HCT116 (cell line): ENCODE measurements around the gene BEND6. TPM values are rescaled to one million over a fixed set of nuclear protein-coding genes. Genes with fewer than 3 reads are reported as not detected.

Source experiments
- ATAC-seq: fragments of 200-7000 bp; cut with Tn5 transposase; 2 replicates; pipeline ENCODE4 v1.9.1; 2020; ENCODE audit warnings: mild to moderate bottlenecking, moderate library complexity
- BruUV-seq: library from RNA; stranded (reverse); fragments of 400-500 nt; replicated peaks from 2 replicates; lab custom pipeline; 2021; lab: Mats Ljungman, UMichigan
- CTCF ChIA-PET: fragments of 300-600 bp; sonication (Branson Sonifier 250); formaldehyde crosslinking; loops from one replicate; lab custom pipeline; 2021; ENCODE audit warnings: antibody characterized with exemption; lab: Charles Lee
- POLR2A ChIA-PET: fragments of 300-600, 350-600 bp; sonication (Branson Sonifier 250); formaldehyde crosslinking; loops from one replicate; lab custom pipeline; 2021; ENCODE audit warnings: antibody characterized with exemption; lab: Charles Lee
- RAD21 ChIA-PET, 2 experiments: fragments of 300-600 bp; sonication (Branson Sonifier 250); formaldehyde crosslinking; loops; one replicate each; lab custom pipeline; 2023; ENCODE audit warnings: low total read pairs in 2 of 2; ENCODE audit not compliant: uncharacterized antibody in 2 of 2, unreplicated experiment in 2 of 2, low non-redundant PET in 1 of 2; lab: Charles Lee
- DNase-seq: peaks from one replicate; pipeline ENCODE4 v3.0.0-alpha.2; 2010; ENCODE audit warnings: low read depth, low spot score
- H2AFZ ChIP-seq: fragments of 200-600 bp; shearing (Covaris generic), sonication (generic); 2 replicates; pipeline ENCODE4 v1.6.1; 2017; ENCODE audit warnings: low read depth, mixed run types, mixed read lengths, antibody characterized with exemption, low read length; ENCODE audit not compliant: poor library complexity, severe bottlenecking
- H3K27ac ChIP-seq: 2 replicates; pipeline ENCODE4 v1.5.1; 2012; ENCODE audit warnings: low read depth, low read length
- H3K27me3 ChIP-seq: fragments of 200-600 bp; sonication (generic); 2 replicates; pipeline ENCODE4 v1.6.1; 2016; ENCODE audit warnings: mixed run types, low read length, mixed read lengths; ENCODE audit not compliant: insufficient read depth
- H3K36me3 ChIP-seq, 2 experiments: fragments of 200-500 bp in 1 of 2; fragments of 200-600 bp in 1 of 2; sonication (Bioruptor generic) in 1 of 2; sonication (generic) in 1 of 2; 2 replicates each; pipeline versions ENCODE4 v1.5.1 to v1.6.1; 2014 to 2016; ENCODE audit warnings: low read length in 2 of 2, inconsistent platforms in 1 of 2, mixed read lengths in 1 of 2, mixed run types in 1 of 2; ENCODE audit not compliant: insufficient read depth in 2 of 2, control insufficient read depth in 1 of 2
- H3K4me1 ChIP-seq, 2 experiments: fragments of 200-600 bp in 1 of 2; sonication (generic) in 1 of 2; 2 replicates each; pipeline versions ENCODE4 v1.5.1 to v1.6.1; 2012 to 2017; ENCODE audit warnings: low read length in 2 of 2, inconsistent platforms in 1 of 2, mild to moderate bottlenecking in 1 of 2, mixed read lengths in 1 of 2, mixed run types in 1 of 2, moderate library complexity in 1 of 2; ENCODE audit not compliant: insufficient read depth in 2 of 2, control insufficient read depth in 1 of 2
- H3K4me2 ChIP-seq: fragments of 200-600 bp; sonication (generic); 2 replicates; pipeline ENCODE4 v1.6.1; 2017; ENCODE audit warnings: mixed run types, low read length, mixed read lengths
- H3K4me3 ChIP-seq, 2 experiments: fragments of 200-600 bp in 1 of 2; sonication (generic) in 1 of 2; replicated peaks in 1 of 2; 2 replicates each; pipeline ENCODE4 v1.5.1; 2011 to 2016; ENCODE audit warnings: low read length in 2 of 2, control low read depth in 1 of 2, low read depth in 1 of 2, mild to moderate bottlenecking in 1 of 2, mixed read lengths in 1 of 2, mixed run types in 1 of 2
- H3K79me2 ChIP-seq: fragments of 200-600 bp; sonication (generic); 2 replicates; pipeline ENCODE4 v1.6.1; 2017; ENCODE audit warnings: mild to moderate bottlenecking, mixed run types, low read length, moderate library complexity, mixed read lengths; ENCODE audit not compliant: insufficient read depth
- H3K9ac ChIP-seq: fragments of 200-600 bp; sonication (generic); 2 replicates; pipeline ENCODE4 v1.6.1; 2016; ENCODE audit warnings: low read length, mixed read lengths
- H3K9me2 ChIP-seq: fragments of 200-600 bp; sonication (generic), shearing (Covaris generic); 2 replicates; pipeline ENCODE4 v1.6.1; 2017; ENCODE audit warnings: mixed run types, mild to moderate bottlenecking, moderate library complexity; ENCODE audit not compliant: insufficient read depth
- H3K9me3 ChIP-seq, 2 experiments: fragments of 200-500 bp in 1 of 2; fragments of 200-600 bp in 1 of 2; sonication (Bioruptor generic) in 1 of 2; sonication (generic) in 1 of 2; 2 replicates each; pipeline ENCODE4 v1.6.1; 2014 to 2017; ENCODE audit warnings: low read length in 2 of 2, mixed read lengths in 2 of 2, inconsistent platforms in 1 of 2, low read depth in 1 of 2, mild to moderate bottlenecking in 1 of 2, mixed run types in 1 of 2, moderate library complexity in 1 of 2; ENCODE audit not compliant: control insufficient read depth in 1 of 2, insufficient read depth in 1 of 2
- H4K20me1 ChIP-seq: fragments of 200-600 bp; sonication (generic), shearing (Covaris generic); 2 replicates; pipeline ENCODE4 v1.6.1; 2017; ENCODE audit warnings: mixed run types, mild to moderate bottlenecking, moderate library complexity; ENCODE audit not compliant: insufficient read depth
- EZH2phosphoT487 ChIP-seq: fragments of 200-600 bp; IDR thresholded peaks from 2 replicates; pipeline ENCODE4 v1.6.1; 2018; ENCODE audit warnings: antibody characterized with exemption, borderline replicate concordance
- ZBTB33 ChIP-seq: IDR thresholded peaks from 2 replicates; pipeline ENCODE4 v1.6.1; 2011; ENCODE audit warnings: mild to moderate bottlenecking, low read length, moderate library complexity; ENCODE audit not compliant: insufficient replicate concordance; ENCODE audit errors: extremely low read depth
- ZFX ChIP-seq: fragments of 450-650 bp; IDR thresholded peaks from 2 replicates; pipeline ENCODE4 v1.6.1; 2017
- intact Hi-C: fragments of 100-400 bp; cut with micrococcal nuclease; formaldehyde crosslinking; loops from 2 replicates; pipeline ENCODE4 v1.10.0; 2022
- total RNA-seq: library from RNA; stranded (reverse); gene quantifications from one replicate; pipeline ENCODE4 v1.2.1, GENCODE V29; 2021; ENCODE audit not compliant: unreplicated experiment

BEND6 gene
- total RNA-seq, 1 experiment from 2014 or later: 4.0 TPM

- Histone ChIP-seq H3K4me3 (no peak overlapping the region), H3K9me3 (no peaks in the 10 kb centered on the region), H3K4me2 (no peak overlapping the region), H3K9me2 (no peaks in the 10 kb centered on the region), H3K79me2 (peaks cover 54% of the 10 kb centered on the region), H3K4me1 (peaks cover 48 to 60% of the 10 kb centered on the region in 2 experiments), H3K9ac (no peak overlapping the region), H3K36me3 (no peaks in the 10 kb centered on the region), H4K20me1 (no peaks in the 10 kb centered on the region), H3K27ac (no peak overlapping the region), H2AFZ (no peak overlapping the region), H3K27me3 (no peaks in the 10 kb centered on the region)
- POLR2A ChIA-PET: no interaction called here
- RAD21 ChIA-PET: no interaction called here
- DNase-seq (no peak), ATAC-seq (no peak)
- CTCF ChIA-PET: interaction anchor here (1.0 kb wide), 1 partner anchor 31 kb away, joined by 3 read pairs; no protein-coding TSS in a partner anchor
- intact Hi-C loops: no loop called here
- no peak for TF ChIP-seq ZBTB33
- no TSS peak for BruUV-seq
Measured at GRCh38 chr6:56933650-56934049, 21.3 kb upstream of the BEND6 start.

GRCh38 chr6:56934876-56935275 is 20.0 kb upstream of the BEND6 start:
- POLR2A ChIA-PET: no interaction called here
- H3K4me2 ChIP-seq: no peak overlapping the region
- no peak overlapping the region for H2AFZ ChIP-seq
- no peak overlapping the region for H3K27ac ChIP-seq
- H3K36me3 ChIP-seq: no peaks in the 10 kb centered on the region
- CTCF ChIA-PET: interaction anchor here (1.2 to 2.9 kb wide), 2 partner anchors 20 to 32 kb away, joined by 4 to 7 read pairs; partner anchors contain the start of gene BEND6
- H3K27me3 ChIP-seq: no peaks in the 10 kb centered on the region
- H3K4me3 ChIP-seq: no peak overlapping the region
- intact Hi-C loops: loop anchor here (5.0 kb wide), 1 partner anchor 233 kb away; no protein-coding TSS in a partner anchor
- no peak overlapping the region for H3K9ac ChIP-seq
- ATAC-seq: no peak
- H3K4me1 ChIP-seq: peaks cover 42 to 61% of the 10 kb centered on the region in 2 experiments
- no TSS peak for BruUV-seq
- TF ChIP-seq EZH2phosphoT487: no peak
- TF ChIP-seq ZFX: no peak
- RAD21 ChIA-PET: no interaction called here
- no peaks in the 10 kb centered on the region for H3K9me2 ChIP-seq
- H4K20me1 ChIP-seq: no peaks in the 10 kb centered on the region
- no peaks in the 10 kb centered on the region for H3K9me3 ChIP-seq
- H3K79me2 ChIP-seq: peaks cover 44% of the 10 kb centered on the region
- DNase-seq: no peak
